Activated CD4-positive, alpha-beta T cell treated with anti-CD3 and anti-CD28 coated beads, Interleukin-2, amount 50 U/mL, for 16 hours (primary cell): ENCODE data around the gene NIPAL4.
"Not testable (repeated sequence)": the region's sequence is repeated elsewhere in the genome, so short reads cannot be mapped to it uniquely, and the experiment has no call there.

Source experiments
- DNase-seq: peaks from one replicate; pipeline ENCODE4 v3.0.0-alpha.2; 2020

The NIPAL4 gene

GRCh38 chr5:157463621-157464518 lies 3.9 kb downstream of the NIPAL4 start:
- DNase-seq = peak; percentile 28

GRCh38 chr5:157464519-157465171 lies 4.6 kb downstream of the NIPAL4 start:
- DNase-seq = peak; percentile 88

- no peak for DNase-seq
These were observed 8.4 kb downstream of the NIPAL4 start for GRCh38 chr5:157468293-157468965.

- DNase-seq = peak; percentile 41
These were observed 9.1 kb downstream of the NIPAL4 start for GRCh38 chr5:157469073-157469472.

GRCh38 chr5:157469687-157470086 lies 9.7 kb downstream of the NIPAL4 start:
- no peak for DNase-seq

DNA sequence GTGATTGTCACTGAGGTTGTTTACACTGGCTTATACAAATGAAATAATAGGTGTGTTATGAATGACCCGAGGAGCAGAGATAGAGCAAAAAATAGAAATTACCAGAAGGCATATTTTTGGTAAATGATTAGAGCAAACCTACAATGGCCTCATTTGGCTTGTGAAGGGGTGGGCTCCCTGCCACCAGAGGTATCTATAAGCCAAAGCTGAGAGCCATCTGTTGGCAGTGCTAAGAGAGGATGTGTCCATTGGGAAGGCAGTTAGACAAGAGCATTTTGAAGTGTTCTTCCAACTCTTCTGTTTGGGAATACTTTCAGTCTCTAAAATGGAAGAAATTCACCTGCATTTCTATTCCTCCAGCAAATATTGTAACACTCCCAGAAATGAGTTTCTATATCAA lies 10.6 kb downstream of the NIPAL4 start:
- no peak for DNase-seq

GRCh38 chr5:157471709-157472108 lies 11.7 kb downstream of the NIPAL4 start:
- DNase-seq = peak; percentile 54

GRCh38 chr5:157473383-157474320 lies 13.6 kb downstream of the NIPAL4 start:
- DNase-seq = no peak

DNA sequence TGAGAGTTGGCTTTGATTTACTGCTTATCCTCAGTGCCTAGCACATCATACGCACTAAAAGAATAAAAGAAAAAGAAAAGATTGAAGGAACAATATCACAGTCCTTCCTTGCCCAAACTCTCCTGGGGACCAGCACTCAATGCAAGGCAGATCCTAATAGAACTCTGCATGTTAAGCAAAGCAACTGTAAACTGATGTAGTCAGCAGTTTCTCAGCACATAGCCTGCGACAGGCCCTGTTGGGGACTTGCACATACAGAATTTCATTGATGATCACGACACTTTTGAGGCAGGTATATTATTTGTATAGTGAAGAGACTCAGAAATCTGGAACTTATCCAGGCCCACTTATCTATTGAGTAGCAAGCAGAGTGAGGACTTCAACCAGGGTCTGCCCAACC lies 15.4 kb downstream of the NIPAL4 start:
- no peak for DNase-seq

DNA sequence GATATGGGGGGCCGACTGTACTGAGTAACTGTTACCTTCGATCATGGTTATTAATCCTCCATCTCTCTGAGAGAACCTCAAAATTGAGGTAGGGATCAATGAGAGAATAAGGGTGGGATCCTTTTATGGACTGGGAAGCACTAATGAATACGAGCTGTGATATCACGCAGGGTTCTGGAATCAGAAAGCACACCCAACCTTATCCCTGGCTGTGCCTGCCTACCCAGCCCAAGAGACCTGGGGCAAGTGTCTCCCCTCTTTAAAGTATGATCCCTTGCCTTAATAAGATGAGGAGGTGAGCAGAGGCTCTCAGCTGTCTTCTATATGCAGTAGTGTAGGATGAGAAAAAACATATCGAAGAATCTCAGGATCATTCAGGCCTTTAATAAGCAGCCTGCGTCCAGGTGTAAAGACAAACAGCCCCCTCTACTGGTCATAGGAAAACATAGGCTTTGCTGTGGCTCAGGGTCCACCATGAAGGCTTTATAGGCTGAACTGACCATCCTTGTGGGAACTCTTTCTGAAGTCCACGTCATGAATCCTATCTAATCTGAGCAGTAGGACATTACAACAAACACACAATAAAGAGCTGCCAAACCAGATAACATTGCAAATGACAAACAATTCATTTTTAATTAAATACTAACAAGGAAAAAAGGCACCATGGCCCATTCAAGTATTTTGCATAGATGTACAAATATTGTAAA lies 16.8 kb downstream of the NIPAL4 start:
- peak; percentile 59 for DNase-seq

- no peak for DNase-seq
These were observed 17.9 kb downstream of the NIPAL4 start for GRCh38 chr5:157477814-157478494.

DNA sequence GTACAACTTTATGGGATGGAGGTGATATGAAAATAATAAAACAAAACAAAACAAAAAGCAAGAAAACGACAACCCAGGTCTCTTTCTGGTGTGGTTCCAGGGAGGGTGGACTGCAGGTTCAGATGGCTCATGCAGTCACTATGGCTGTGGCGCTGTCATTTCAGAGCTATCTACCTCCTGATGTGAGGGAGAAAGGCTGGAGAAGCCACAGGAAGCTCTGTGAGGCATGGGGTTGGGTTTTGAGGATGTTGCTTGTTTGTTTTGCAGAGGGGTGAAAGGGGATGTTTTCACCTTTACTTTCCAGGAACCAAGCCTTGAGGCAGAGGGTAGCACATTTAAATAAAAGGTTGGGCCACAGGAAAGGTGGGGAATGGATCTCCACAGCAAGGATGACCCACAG lies 18.7 kb downstream of the NIPAL4 start:
- no peak for DNase-seq

- DNase-seq = no peak
These were observed 19.2 kb downstream of the NIPAL4 start for GRCh38 chr5:157479166-157479565.

DNA sequence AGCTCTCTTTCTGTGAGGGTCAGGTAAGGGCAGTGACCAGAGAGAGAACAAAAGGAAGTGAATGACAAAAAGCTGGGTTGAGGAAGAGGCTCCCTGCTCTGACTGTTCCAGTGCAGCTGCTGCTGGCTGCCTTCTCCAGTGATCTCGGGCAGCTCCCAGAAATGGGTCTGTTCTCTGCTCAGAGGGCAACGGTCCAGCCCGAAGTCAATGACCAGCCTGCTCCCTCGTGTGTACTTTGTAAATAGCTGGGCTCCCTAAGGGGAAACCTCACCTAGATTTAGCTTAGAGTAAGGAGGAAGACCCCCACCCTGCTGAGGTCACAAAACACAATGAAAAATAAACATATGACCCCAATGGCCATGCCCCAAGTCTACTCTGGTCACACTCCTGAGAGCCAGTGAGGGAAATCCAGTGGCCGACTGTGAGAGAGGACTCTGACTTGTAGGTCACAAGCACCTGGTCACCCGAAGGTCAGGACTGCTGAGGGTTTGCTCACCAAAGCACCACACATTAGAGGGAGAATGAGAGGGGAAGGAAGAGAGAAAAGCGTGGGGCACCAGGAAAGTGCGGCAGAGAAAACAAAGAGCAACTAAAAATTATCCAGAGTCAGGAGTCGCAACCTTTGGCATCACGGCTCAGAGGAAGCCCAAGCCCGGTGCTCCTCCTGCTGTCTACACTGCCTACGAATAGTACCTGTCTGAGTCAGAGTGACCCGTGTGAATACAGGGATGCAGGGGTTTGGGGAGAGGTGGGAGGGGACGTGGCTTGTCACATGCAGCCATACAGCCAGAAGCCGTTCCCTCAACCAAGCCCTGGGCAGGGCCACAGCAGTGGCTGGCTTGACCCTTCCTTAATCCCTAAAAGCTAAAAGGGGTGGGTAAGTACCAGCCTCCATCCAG lies 19.8 kb downstream of the NIPAL4 start:
- DNase-seq = no peak

DNA sequence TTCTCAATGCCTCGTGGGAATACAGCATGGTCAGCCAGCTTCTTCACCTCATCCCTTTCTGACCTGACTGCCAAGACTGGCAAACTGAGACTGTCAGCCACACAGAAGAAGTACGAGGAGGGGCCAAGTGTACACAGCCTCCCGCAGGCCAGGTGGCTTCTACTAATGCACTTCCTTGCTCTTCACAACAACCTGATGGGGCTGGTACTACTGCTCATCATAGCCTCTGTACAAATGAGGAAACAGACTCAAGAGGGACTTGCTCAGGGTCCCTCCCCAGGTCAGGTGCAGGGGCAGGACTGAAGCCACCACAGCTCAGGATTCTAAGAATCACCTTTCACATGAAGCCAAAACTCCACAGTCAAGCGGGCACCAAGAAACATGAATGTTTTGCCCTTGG lies 21.3 kb downstream of the NIPAL4 start:
- DNase-seq = no peak

DNA sequence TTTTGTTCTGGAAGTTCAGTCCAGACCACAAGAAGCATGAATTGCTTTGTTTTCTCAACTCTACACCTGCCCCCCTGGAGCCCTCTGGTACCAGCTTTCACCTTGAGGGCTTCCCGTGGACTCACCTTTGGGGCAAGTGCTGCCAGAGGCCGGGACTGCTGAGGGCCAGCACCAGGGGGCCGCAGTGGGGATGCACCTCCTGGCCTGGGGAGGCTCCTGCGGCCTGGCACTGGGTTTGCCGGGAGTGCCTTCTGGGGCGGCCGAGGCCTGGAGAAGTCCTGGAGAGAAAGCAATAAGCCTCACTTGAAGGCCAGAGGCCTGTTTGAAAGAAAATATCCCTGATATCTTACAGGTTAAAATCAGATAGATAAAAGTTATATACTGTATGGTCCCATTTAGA lies 21.7 kb downstream of the NIPAL4 start:
- DNase-seq = no peak

DNA sequence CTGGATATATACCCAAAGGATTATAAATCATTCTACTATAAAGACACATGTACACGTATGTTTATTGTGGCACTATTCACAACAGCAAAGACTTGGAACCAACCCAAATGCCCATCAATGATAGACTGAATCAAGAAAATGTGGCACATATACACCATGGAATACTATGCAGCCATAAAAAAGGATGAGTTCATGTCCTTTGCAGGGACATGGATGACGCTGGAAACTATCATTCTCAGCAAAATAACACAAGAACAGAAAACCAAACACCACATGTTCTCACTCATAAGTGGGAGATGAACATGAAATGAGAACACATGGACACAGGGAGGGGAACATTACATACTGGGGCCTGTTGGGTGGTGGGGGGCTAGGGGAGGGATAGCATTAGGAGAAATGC lies 22.7 kb downstream of the NIPAL4 start:
- not testable (repeated sequence) for DNase-seq

DNA sequence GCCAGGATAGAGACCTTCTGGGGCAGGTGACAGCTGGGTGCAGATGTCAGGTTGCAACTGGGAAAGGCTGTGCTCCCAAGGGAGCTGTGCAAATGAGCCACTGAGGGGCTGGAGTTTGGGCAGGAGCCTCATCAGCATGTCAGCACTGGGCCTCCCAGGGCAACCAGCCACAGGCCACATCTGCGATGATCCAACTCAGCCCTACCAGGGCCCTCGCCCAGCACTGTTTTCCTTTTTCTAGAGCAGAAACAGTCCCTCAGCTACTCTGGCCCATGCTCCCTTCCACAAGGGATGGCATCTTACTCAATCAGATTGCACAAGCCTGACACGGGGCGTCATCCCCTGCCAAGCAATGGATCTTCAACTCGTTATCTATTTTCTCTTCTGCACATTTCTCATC lies 24.8 kb downstream of the NIPAL4 start:
- no peak for DNase-seq

GRCh38 chr5:157485340-157485739 lies 25.3 kb downstream of the NIPAL4 start:
- no peak for DNase-seq

DNA sequence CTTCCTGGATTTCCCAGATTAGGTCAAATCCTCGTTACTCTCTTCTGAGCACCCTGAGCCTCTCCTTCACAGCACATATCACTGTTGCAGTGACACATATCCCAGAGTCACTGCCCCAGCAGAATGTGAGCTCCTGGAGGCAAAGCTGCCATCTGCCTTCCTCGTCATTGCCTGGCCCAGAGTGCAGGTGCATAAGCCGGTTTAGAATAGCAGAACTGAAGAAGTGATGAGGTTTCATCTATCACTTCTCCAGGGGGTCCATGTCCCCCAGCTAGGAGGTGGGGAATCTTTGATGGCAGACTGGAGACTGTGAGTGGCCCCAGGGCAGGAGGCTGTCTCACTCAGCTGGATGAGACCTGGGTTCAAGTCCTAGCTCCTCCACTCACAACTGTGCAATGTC lies 25.8 kb downstream of the NIPAL4 start:
- no peak for DNase-seq
